Putamen (tissue), 1 donor: Measurements from ENCODE around the gene MEAK7.

ENCODE experiments used
- DNase-seq: peaks from one replicate; pipeline ENCODE4 v3.0.0-alpha.2; 2016; ENCODE audit warnings: low spot score

The MEAK7 gene

GRCh38 chr16:84504420-84505248, at the start of gene MEAK7:
MEAK7 (minus strand) TSS chr16:84504659; CDS start chr16:84498086, 6,573 bp downstream.
- peak; percentile 99 for DNase-seq

- DNase-seq: no peak
These were observed 49.5 kb upstream of the MEAK7 start for GRCh38 chr16:84553873-84554399.

GRCh38 chr16:84552135-84552534, 47.7 kb upstream of the MEAK7 start:
- no peak for DNase-seq

GRCh38 chr16:84550096-84550495, 45.6 kb upstream of the MEAK7 start:
- no peak for DNase-seq

- DNase-seq: no peak
These were observed 44.7 kb upstream of the MEAK7 start for GRCh38 chr16:84548971-84549844.

- no peak for DNase-seq
These were observed 44.0 kb upstream of the MEAK7 start for GRCh38 chr16:84548508-84548907.

GRCh38 chr16:84547546-84548061, 43.1 kb upstream of the MEAK7 start:
- DNase-seq: no peak

- no peak for DNase-seq
These were observed 42.4 kb upstream of the MEAK7 start for GRCh38 chr16:84546669-84547545.

- DNase-seq: no peak
These were observed 40.8 kb upstream of the MEAK7 start for GRCh38 chr16:84545114-84545737.

- peak; percentile 76 for DNase-seq
These were observed 39.7 kb upstream of the MEAK7 start for GRCh38 chr16:84544031-84544773.

- DNase-seq: no peak
These were observed 38.8 kb upstream of the MEAK7 start for GRCh38 chr16:84543253-84543652.

- no peak for DNase-seq
These were observed 37.7 kb upstream of the MEAK7 start for GRCh38 chr16:84541999-84542817.

GRCh38 chr16:84540194-84540593, 35.7 kb upstream of the MEAK7 start:
- no peak for DNase-seq

- no peak for DNase-seq
These were observed 33.9 kb upstream of the MEAK7 start for GRCh38 chr16:84538222-84538840.

GRCh38 chr16:84537491-84538151, 33.2 kb upstream of the MEAK7 start:
- no peak for DNase-seq

- DNase-seq: no peak
These were observed 31.4 kb upstream of the MEAK7 start for GRCh38 chr16:84535851-84536250.

- no peak for DNase-seq
These were observed 30.9 kb upstream of the MEAK7 start for GRCh38 chr16:84535408-84535807.

GRCh38 chr16:84534815-84535214, 30.4 kb upstream of the MEAK7 start:
- no peak for DNase-seq
